HCT116 (cell line): ENCODE measurements around the gene ARL5A. TPM values are rescaled to one million over a fixed set of nuclear protein-coding genes. Genes with fewer than 3 reads are reported as not detected.

Experiments used
- ATAC-seq: fragments of 200-7000 bp; cut with Tn5 transposase; 2 replicates; pipeline ENCODE4 v1.9.1; 2020; ENCODE audit warnings: mild to moderate bottlenecking, moderate library complexity
- BruUV-seq: library from RNA; stranded (reverse); fragments of 400-500 nt; replicated peaks from 2 replicates; lab custom pipeline; 2021; lab: Mats Ljungman, UMichigan
- CTCF ChIA-PET: fragments of 300-600 bp; sonication (Branson Sonifier 250); formaldehyde crosslinking; loops from one replicate; lab custom pipeline; 2021; ENCODE audit warnings: antibody characterized with exemption; lab: Charles Lee
- POLR2A ChIA-PET: fragments of 300-600, 350-600 bp; sonication (Branson Sonifier 250); formaldehyde crosslinking; loops from one replicate; lab custom pipeline; 2021; ENCODE audit warnings: antibody characterized with exemption; lab: Charles Lee
- RAD21 ChIA-PET, 2 experiments: fragments of 300-600 bp; sonication (Branson Sonifier 250); formaldehyde crosslinking; loops; one replicate each; lab custom pipeline; 2023; ENCODE audit warnings: low total read pairs in 2 of 2; ENCODE audit not compliant: uncharacterized antibody in 2 of 2, unreplicated experiment in 2 of 2, low non-redundant PET in 1 of 2; lab: Charles Lee
- DNase-seq: peaks from one replicate; pipeline ENCODE4 v3.0.0-alpha.2; 2010; ENCODE audit warnings: low read depth, low spot score
- H2AFZ ChIP-seq: fragments of 200-600 bp; shearing (Covaris generic), sonication (generic); 2 replicates; pipeline ENCODE4 v1.6.1; 2017; ENCODE audit warnings: low read depth, mixed run types, mixed read lengths, antibody characterized with exemption, low read length; ENCODE audit not compliant: poor library complexity, severe bottlenecking
- H3K27ac ChIP-seq: 2 replicates; pipeline ENCODE4 v1.5.1; 2012; ENCODE audit warnings: low read depth, low read length
- H3K27me3 ChIP-seq: fragments of 200-600 bp; sonication (generic); 2 replicates; pipeline ENCODE4 v1.6.1; 2016; ENCODE audit warnings: mixed run types, low read length, mixed read lengths; ENCODE audit not compliant: insufficient read depth
- H3K36me3 ChIP-seq, 2 experiments: fragments of 200-500 bp in 1 of 2; fragments of 200-600 bp in 1 of 2; sonication (Bioruptor generic) in 1 of 2; sonication (generic) in 1 of 2; 2 replicates each; pipeline versions ENCODE4 v1.5.1 to v1.6.1; 2014 to 2016; ENCODE audit warnings: low read length in 2 of 2, inconsistent platforms in 1 of 2, mixed read lengths in 1 of 2, mixed run types in 1 of 2; ENCODE audit not compliant: insufficient read depth in 2 of 2, control insufficient read depth in 1 of 2
- H3K4me1 ChIP-seq, 2 experiments: fragments of 200-600 bp in 1 of 2; sonication (generic) in 1 of 2; 2 replicates each; pipeline versions ENCODE4 v1.5.1 to v1.6.1; 2012 to 2017; ENCODE audit warnings: low read length in 2 of 2, inconsistent platforms in 1 of 2, mild to moderate bottlenecking in 1 of 2, mixed read lengths in 1 of 2, mixed run types in 1 of 2, moderate library complexity in 1 of 2; ENCODE audit not compliant: insufficient read depth in 2 of 2, control insufficient read depth in 1 of 2
- H3K4me2 ChIP-seq: fragments of 200-600 bp; sonication (generic); 2 replicates; pipeline ENCODE4 v1.6.1; 2017; ENCODE audit warnings: mixed run types, low read length, mixed read lengths
- H3K4me3 ChIP-seq, 2 experiments: fragments of 200-600 bp in 1 of 2; sonication (generic) in 1 of 2; replicated peaks in 1 of 2; 2 replicates each; pipeline ENCODE4 v1.5.1; 2011 to 2016; ENCODE audit warnings: low read length in 2 of 2, control low read depth in 1 of 2, low read depth in 1 of 2, mild to moderate bottlenecking in 1 of 2, mixed read lengths in 1 of 2, mixed run types in 1 of 2
- H3K79me2 ChIP-seq: fragments of 200-600 bp; sonication (generic); 2 replicates; pipeline ENCODE4 v1.6.1; 2017; ENCODE audit warnings: mild to moderate bottlenecking, mixed run types, low read length, moderate library complexity, mixed read lengths; ENCODE audit not compliant: insufficient read depth
- H3K9ac ChIP-seq: fragments of 200-600 bp; sonication (generic); 2 replicates; pipeline ENCODE4 v1.6.1; 2016; ENCODE audit warnings: low read length, mixed read lengths
- H3K9me2 ChIP-seq: fragments of 200-600 bp; sonication (generic), shearing (Covaris generic); 2 replicates; pipeline ENCODE4 v1.6.1; 2017; ENCODE audit warnings: mixed run types, mild to moderate bottlenecking, moderate library complexity; ENCODE audit not compliant: insufficient read depth
- H3K9me3 ChIP-seq, 2 experiments: fragments of 200-500 bp in 1 of 2; fragments of 200-600 bp in 1 of 2; sonication (Bioruptor generic) in 1 of 2; sonication (generic) in 1 of 2; 2 replicates each; pipeline ENCODE4 v1.6.1; 2014 to 2017; ENCODE audit warnings: low read length in 2 of 2, mixed read lengths in 2 of 2, inconsistent platforms in 1 of 2, low read depth in 1 of 2, mild to moderate bottlenecking in 1 of 2, mixed run types in 1 of 2, moderate library complexity in 1 of 2; ENCODE audit not compliant: control insufficient read depth in 1 of 2, insufficient read depth in 1 of 2
- H4K20me1 ChIP-seq: fragments of 200-600 bp; sonication (generic), shearing (Covaris generic); 2 replicates; pipeline ENCODE4 v1.6.1; 2017; ENCODE audit warnings: mixed run types, mild to moderate bottlenecking, moderate library complexity; ENCODE audit not compliant: insufficient read depth
- CEBPB ChIP-seq: IDR thresholded peaks from 2 replicates; pipeline ENCODE4 v1.6.1; 2012; ENCODE audit warnings: low read depth
- ELF1 ChIP-seq: IDR thresholded peaks from 2 replicates; pipeline ENCODE4 v1.6.1; 2012; ENCODE audit warnings: low read depth, borderline replicate concordance
- EZH2 ChIP-seq: fragments of 200-600 bp; sonication (generic); IDR thresholded peaks from 2 replicates; pipeline ENCODE4 v1.6.1; 2017; ENCODE audit warnings: antibody characterized with exemption, mixed run types
- JUND ChIP-seq: IDR thresholded peaks from 2 replicates; pipeline ENCODE4 v1.6.1; 2012
- RAD21 ChIP-seq: IDR thresholded peaks from 2 replicates; pipeline ENCODE4 v1.6.1; 2012; ENCODE audit warnings: low read depth, mild to moderate bottlenecking
- SIN3A ChIP-seq: IDR thresholded peaks from 2 replicates; pipeline ENCODE4 v1.6.1; 2012; ENCODE audit warnings: low read depth
- SP1 ChIP-seq: IDR thresholded peaks from 2 replicates; pipeline ENCODE4 v1.6.1; 2012; ENCODE audit warnings: low read depth
- TCF7L2 ChIP-seq: IDR thresholded peaks from 2 replicates; pipeline ENCODE4 v1.7.0; 2011; ENCODE audit warnings: borderline replicate concordance, inconsistent platforms; ENCODE audit not compliant: insufficient read depth, insufficient read length; ENCODE audit errors: extremely low read depth
- ZFX ChIP-seq: fragments of 450-650 bp; IDR thresholded peaks from 2 replicates; pipeline ENCODE4 v1.6.1; 2017
- intact Hi-C: fragments of 100-400 bp; cut with micrococcal nuclease; formaldehyde crosslinking; loops from 2 replicates; pipeline ENCODE4 v1.10.0; 2022
- total RNA-seq: library from RNA; stranded (reverse); gene quantifications from one replicate; pipeline ENCODE4 v1.2.1, GENCODE V29; 2021; ENCODE audit not compliant: unreplicated experiment
- TF ChIP-seq, protein P1 (sequence below): IDR thresholded peaks from 2 replicates; pipeline ENCODE4 v1.6.1; 2011; ENCODE audit warnings: mild to moderate bottlenecking, low read length, moderate library complexity; ENCODE audit not compliant: insufficient replicate concordance; ENCODE audit errors: extremely low read depth
- TF ChIP-seq, protein P2 (sequence below), 3 experiments: fragments of 200-600 bp in 1 of 3; sonication (generic) in 1 of 3; IDR thresholded peaks in 2 of 3; conservative IDR thresholded peaks in 1 of 3; 2 replicates each; pipeline ENCODE4 v1.5.1; 2012 to 2017; ENCODE audit warnings: low read depth in 2 of 3, low read length in 2 of 3, antibody characterized with exemption in 1 of 3, borderline replicate concordance in 1 of 3, control low read depth in 1 of 3, mild to moderate bottlenecking in 1 of 3, mixed read lengths in 1 of 3, mixed run types in 1 of 3, moderate library complexity in 1 of 3; ENCODE audit not compliant: insufficient read depth in 1 of 3
- TF ChIP-seq, protein P3 (sequence below): IDR thresholded peaks from 2 replicates; pipeline ENCODE4 v1.6.1; 2012; ENCODE audit warnings: low read depth

ARL5A gene
- total RNA-seq, 1 experiment from 2014 or later = 74.4 TPM

DNA sequence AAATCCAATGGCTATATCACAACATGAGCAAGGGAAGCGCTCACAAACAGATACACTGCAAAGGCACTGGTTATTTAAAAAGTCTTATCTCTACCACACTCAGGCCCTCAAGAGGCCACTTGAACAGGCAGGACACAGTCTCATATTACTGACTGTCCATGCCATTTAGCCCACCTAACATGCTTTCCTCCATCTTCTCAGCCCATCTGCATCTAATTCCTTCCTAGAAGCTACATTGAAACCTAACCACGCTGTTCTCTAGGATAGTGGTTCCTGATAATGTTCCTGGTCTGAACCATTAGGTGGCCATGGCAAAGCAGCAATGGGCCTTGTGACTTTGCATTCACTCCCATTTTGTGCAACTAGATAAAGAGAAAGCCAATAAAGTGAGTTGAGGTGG is 71.4 kb downstream of the ARL5A start (continued):
- TF ChIP-seq TCF7L2 = no peak
- TF ChIP-seq, all 23 proteins: peak for 0

DNA sequence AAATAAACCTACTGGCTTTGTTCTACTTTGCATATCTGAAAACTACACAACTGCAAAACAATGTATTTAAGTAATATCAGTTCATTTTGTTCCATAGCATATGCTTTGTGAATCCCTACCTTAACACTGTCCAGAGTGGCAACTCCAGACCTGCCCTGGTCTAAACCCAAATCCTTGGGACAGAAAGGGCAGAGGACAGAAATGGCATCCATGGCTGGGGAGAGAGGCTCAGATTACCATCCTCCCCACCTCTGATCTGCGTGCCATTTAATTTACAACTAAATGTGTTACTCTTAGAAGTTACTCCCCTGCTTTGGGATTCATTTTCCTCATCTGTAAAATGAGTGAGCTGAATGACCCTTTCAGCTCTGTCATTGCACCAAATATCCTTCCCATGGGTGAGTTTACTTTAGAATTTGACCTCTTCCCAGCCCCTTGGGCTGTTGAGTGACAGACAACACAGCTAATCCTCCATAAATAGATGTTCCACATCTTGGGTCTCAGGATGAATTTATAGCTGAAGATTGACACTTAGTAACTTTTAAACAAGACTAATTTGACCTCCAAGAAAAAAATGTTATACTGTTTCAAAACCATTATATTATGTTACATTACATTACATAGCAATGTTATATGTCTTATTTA is 73.8 kb downstream of the ARL5A start:
- Histone ChIP-seq H3K79me2 (no peaks in the 10 kb centered on the region), H3K4me1 (no peaks in the 10 kb centered on the region), H2AFZ (no peak overlapping the region), H3K9me3 (no peaks in the 10 kb centered on the region), H4K20me1 (no peaks in the 10 kb centered on the region), H3K9me2 (no peaks in the 10 kb centered on the region), H3K36me3 (no peaks in the 10 kb centered on the region), H3K9ac (no peak overlapping the region), H3K4me2 (no peak overlapping the region), H3K27ac (no peak overlapping the region), H3K27me3 (no peaks in the 10 kb centered on the region), H3K4me3 (no peak overlapping the region)
- TF ChIP-seq ELF1 = no peak
- TF ChIP-seq, protein P1, sequence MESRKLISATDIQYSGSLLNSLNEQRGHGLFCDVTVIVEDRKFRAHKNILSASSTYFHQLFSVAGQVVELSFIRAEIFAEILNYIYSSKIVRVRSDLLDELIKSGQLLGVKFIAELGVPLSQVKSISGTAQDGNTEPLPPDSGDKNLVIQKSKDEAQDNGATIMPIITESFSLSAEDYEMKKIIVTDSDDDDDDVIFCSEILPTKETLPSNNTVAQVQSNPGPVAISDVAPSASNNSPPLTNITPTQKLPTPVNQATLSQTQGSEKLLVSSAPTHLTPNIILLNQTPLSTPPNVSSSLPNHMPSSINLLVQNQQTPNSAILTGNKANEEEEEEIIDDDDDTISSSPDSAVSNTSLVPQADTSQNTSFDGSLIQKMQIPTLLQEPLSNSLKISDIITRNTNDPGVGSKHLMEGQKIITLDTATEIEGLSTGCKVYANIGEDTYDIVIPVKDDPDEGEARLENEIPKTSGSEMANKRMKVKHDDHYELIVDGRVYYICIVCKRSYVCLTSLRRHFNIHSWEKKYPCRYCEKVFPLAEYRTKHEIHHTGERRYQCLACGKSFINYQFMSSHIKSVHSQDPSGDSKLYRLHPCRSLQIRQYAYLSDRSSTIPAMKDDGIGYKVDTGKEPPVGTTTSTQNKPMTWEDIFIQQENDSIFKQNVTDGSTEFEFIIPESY = no peak
- no peak for TF ChIP-seq CEBPB
- no peak for TF ChIP-seq SP1
- no peak for TF ChIP-seq JUND
- TF ChIP-seq, protein P2, sequence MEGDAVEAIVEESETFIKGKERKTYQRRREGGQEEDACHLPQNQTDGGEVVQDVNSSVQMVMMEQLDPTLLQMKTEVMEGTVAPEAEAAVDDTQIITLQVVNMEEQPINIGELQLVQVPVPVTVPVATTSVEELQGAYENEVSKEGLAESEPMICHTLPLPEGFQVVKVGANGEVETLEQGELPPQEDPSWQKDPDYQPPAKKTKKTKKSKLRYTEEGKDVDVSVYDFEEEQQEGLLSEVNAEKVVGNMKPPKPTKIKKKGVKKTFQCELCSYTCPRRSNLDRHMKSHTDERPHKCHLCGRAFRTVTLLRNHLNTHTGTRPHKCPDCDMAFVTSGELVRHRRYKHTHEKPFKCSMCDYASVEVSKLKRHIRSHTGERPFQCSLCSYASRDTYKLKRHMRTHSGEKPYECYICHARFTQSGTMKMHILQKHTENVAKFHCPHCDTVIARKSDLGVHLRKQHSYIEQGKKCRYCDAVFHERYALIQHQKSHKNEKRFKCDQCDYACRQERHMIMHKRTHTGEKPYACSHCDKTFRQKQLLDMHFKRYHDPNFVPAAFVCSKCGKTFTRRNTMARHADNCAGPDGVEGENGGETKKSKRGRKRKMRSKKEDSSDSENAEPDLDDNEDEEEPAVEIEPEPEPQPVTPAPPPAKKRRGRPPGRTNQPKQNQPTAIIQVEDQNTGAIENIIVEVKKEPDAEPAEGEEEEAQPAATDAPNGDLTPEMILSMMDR (IDR thresholded peaks at IDR 0.05 in 2 of 3, conservative IDR thresholded peaks at IDR 0.05 in 1 of 3; ENCODE audit: borderline replicate concordance in 1 of 3, insufficient read depth in 1 of 3, low read depth in 2 of 3, low read length in 2 of 3) = no peak
- TF ChIP-seq EZH2 = no peak
- no peak for TF ChIP-seq ZFX
- TF ChIP-seq RAD21 = no peak
- TF ChIP-seq SIN3A = no peak
- TF ChIP-seq, protein P3, sequence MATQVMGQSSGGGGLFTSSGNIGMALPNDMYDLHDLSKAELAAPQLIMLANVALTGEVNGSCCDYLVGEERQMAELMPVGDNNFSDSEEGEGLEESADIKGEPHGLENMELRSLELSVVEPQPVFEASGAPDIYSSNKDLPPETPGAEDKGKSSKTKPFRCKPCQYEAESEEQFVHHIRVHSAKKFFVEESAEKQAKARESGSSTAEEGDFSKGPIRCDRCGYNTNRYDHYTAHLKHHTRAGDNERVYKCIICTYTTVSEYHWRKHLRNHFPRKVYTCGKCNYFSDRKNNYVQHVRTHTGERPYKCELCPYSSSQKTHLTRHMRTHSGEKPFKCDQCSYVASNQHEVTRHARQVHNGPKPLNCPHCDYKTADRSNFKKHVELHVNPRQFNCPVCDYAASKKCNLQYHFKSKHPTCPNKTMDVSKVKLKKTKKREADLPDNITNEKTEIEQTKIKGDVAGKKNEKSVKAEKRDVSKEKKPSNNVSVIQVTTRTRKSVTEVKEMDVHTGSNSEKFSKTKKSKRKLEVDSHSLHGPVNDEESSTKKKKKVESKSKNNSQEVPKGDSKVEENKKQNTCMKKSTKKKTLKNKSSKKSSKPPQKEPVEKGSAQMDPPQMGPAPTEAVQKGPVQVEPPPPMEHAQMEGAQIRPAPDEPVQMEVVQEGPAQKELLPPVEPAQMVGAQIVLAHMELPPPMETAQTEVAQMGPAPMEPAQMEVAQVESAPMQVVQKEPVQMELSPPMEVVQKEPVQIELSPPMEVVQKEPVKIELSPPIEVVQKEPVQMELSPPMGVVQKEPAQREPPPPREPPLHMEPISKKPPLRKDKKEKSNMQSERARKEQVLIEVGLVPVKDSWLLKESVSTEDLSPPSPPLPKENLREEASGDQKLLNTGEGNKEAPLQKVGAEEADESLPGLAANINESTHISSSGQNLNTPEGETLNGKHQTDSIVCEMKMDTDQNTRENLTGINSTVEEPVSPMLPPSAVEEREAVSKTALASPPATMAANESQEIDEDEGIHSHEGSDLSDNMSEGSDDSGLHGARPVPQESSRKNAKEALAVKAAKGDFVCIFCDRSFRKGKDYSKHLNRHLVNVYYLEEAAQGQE = no peak
- intact Hi-C loops = no loop called here
- DNase-seq (no peak), ATAC-seq (no peak)
- POLR2A ChIA-PET = no interaction called here
- BruUV-seq = no TSS peak
- RAD21 ChIA-PET = no interaction called here
- CTCF ChIA-PET = no interaction called here
